ENCODE measurements around the gene SLC6A17.

Gene SLC6A17

GRCh38 chr1:110170766-110171733 lies 20.8 kb downstream of the SLC6A17 start:
- DNase-seq (ENCODE audit: low read depth), result no peak
- no peak overlapping the region for H3K4me3 ChIP-seq (ENCODE audit: low read length)
- TF ChIP-seq CTCF (conservative IDR thresholded peaks at IDR 0.05; ENCODE audit: low read length), result no peak

- H3K4me3 ChIP-seq (ENCODE audit: low read length), result no peak overlapping the region
- DNase-seq (ENCODE audit: low read depth), result no peak
- TF ChIP-seq CTCF (conservative IDR thresholded peaks at IDR 0.05; ENCODE audit: low read length), result no peak
These were observed 21.7 kb downstream of the SLC6A17 start for GRCh38 chr1:110172001-110172400.

- no peak overlapping the region for H3K4me3 ChIP-seq (ENCODE audit: low read length)
- DNase-seq (ENCODE audit: low read depth), result peak; percentile 65
- peak; percentile 21 for TF ChIP-seq CTCF (conservative IDR thresholded peaks at IDR 0.05; ENCODE audit: low read length)
These were observed 23.3 kb downstream of the SLC6A17 start for GRCh38 chr1:110173466-110174105.

DNA sequence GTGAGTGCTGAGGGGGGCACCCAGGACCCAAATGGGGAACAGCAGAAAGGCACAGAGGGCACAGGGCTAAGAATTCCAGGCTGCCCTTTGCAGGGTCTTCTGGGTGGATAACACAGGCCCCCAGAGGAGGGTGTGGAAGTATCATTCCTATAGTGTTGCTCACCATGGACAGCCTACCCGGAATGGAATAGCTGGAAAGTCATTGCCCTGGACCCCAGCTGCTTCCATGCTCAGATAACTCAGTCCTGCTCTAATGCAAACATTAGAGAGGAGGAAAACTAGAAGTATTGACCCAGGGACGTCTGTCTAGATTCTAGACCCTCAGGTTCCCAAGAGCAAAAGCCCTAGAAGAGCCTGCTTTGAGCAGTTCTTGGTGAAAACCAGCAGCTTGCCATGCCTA lies 24.7 kb downstream of the SLC6A17 start:
- no peak for TF ChIP-seq CTCF (conservative IDR thresholded peaks at IDR 0.05; ENCODE audit: low read length)
- no peak for DNase-seq (ENCODE audit: low read depth)
- no peak overlapping the region for H3K4me3 ChIP-seq (ENCODE audit: low read length)

GRCh38 chr1:110176299-110176956 lies 26.1 kb downstream of the SLC6A17 start:
- DNase-seq (ENCODE audit: low read depth), result no peak
- TF ChIP-seq CTCF (conservative IDR thresholded peaks at IDR 0.05; ENCODE audit: low read length), result no peak
- H3K4me3 ChIP-seq (ENCODE audit: low read length), result no peak overlapping the region

GRCh38 chr1:110177775-110178174 lies 27.5 kb downstream of the SLC6A17 start:
- no peak for DNase-seq (ENCODE audit: low read depth)
- no peak for TF ChIP-seq CTCF (conservative IDR thresholded peaks at IDR 0.05; ENCODE audit: low read length)
- H3K4me3 ChIP-seq (ENCODE audit: low read length), result no peak overlapping the region

Data from AG10803 (cell line).